GM19324 (cell line): Measurements from ENCODE around the gene KDM2A.
"Not testable (repeated sequence)": the region's sequence is repeated elsewhere in the genome, so short reads cannot be mapped to it uniquely, and the experiment has no call there.

ENCODE experiments used
- ATAC-seq: cut with Tn5 transposase; IDR thresholded peaks from one replicate; pipeline ENCODE4 v1.9.1; 2021; ENCODE audit warnings: mild to moderate bottlenecking, moderate library complexity; ENCODE audit not compliant: unreplicated experiment, low FRiP score

The KDM2A gene

DNA sequence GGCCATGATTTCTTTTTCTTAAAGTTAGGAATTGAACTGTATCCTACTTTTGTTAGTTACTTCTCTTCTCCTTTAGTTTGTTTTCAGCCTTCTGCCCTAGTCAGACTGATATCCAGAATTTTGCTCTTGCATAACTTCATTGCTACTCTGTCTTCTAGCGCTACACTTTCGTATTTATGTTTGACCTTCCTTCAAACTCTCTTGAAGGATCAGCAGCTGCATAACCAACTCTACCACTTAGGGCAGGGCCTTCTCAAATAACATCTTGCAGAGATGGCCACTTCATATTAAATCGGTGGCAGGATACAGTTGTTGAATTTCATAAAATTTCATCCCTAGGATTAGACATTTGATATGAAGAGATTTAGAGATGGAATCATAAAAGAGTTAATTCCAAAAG is 43.9 kb downstream of the KDM2A start:
- no peak for ATAC-seq

DNA sequence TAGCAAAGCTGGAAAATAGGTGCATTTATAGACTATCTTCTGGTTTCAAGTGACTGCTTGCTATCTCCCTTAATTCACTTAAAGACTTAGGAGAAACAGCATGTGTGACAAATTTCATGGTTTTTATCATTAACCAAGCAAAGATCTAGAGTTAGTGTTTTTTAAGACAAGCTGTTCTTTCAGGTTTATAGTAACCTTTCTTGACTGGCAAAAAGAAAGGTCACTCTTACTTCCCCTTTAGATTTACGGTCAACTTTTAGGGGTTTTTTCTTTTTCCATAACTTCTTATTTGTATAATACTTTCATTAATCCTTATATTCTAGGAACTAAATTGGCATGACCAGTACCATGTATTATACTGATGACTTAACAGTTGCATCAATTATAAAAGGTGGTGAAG is 46.6 kb downstream of the KDM2A start:
- no peak for ATAC-seq

GRCh38 chr11:67167091-67167490 is 48.0 kb downstream of the KDM2A start:
- no peak for ATAC-seq

GRCh38 chr11:67167719-67168118 is 48.7 kb downstream of the KDM2A start:
- no peak for ATAC-seq

DNA sequence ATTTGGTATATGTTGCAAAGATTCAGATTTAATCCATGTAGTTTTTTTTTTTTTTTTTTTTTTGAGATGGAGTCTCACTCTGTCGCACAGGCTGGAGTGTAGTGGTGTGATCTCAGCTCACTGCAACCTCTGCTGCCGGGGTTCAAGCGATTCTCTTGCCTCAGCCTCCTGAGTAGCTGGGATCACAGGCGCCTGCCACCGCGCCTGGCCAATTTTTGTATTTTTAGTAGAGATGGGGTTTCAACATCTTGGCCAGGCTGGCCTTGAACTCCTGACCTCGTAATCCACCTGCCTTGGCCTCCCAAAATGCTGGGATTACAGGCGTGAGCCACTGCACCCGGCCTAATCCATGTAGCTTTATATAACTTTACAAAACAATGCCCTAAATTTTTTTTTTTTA is 49.8 kb downstream of the KDM2A start:
- ATAC-seq, result not testable (repeated sequence)

GRCh38 chr11:67174311-67174710 is 55.2 kb downstream of the KDM2A start:
- ATAC-seq, result no peak

GRCh38 chr11:67177399-67178281 is 58.6 kb downstream of the KDM2A start:
- ATAC-seq, result no peak

GRCh38 chr11:67178421-67178820 is 59.4 kb downstream of the KDM2A start:
- no peak for ATAC-seq

GRCh38 chr11:67178878-67179277 is 59.8 kb downstream of the KDM2A start:
- ATAC-seq, result no peak

- no peak for ATAC-seq
Measured at GRCh38 chr11:67179892-67180490, 60.9 kb downstream of the KDM2A start.

DNA sequence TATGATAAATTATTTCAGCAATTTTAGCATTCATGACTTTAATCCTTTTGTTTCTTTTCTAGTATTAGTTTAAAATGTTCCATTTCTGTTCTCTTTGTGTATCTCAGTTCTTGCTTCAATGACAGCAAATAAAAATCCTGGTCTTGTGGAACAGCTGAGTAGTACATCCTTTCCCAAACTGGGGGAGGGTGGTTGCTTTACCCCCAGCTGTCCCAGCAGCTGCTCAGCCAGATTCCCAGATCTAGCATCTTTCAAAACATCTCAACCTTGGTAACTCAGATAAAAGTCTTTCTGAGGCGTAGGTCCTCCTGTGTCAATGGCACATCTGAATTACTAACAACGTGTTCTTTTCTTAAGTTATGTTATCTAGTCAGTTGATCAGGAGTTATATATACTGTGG is 75.0 kb downstream of the KDM2A start:
- ATAC-seq, result no peak

DNA sequence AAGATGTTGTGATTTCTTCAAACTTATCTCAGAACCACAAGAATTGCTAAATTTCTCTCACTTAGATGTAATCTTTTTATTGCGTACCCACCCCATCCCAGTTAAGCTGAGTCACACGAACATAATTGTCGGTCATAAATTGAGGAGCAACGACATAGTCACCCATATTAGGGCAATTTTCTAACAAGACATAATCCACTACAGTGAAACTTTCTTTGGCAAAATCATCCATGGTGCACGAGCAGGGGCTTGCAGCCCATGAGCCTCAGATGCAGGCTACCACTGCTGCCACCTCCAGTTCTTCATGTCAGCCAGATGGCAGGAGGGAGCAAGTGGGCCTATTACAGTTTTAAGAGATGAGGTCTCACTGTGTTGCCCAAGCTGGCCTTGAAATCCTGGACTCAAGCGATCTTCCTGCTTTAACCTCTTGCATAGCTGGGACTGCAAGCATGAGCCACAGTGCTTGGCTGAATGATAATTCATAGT is 77.0 kb downstream of the KDM2A start:
- no peak for ATAC-seq

- ATAC-seq, result no peak
Measured at GRCh38 chr11:67197606-67198005, 78.5 kb downstream of the KDM2A start.

GRCh38 chr11:67198781-67199180 is 79.7 kb downstream of the KDM2A start:
- ATAC-seq, result not testable (repeated sequence)

GRCh38 chr11:67199751-67200150 is 80.7 kb downstream of the KDM2A start:
- ATAC-seq, result no peak

DNA sequence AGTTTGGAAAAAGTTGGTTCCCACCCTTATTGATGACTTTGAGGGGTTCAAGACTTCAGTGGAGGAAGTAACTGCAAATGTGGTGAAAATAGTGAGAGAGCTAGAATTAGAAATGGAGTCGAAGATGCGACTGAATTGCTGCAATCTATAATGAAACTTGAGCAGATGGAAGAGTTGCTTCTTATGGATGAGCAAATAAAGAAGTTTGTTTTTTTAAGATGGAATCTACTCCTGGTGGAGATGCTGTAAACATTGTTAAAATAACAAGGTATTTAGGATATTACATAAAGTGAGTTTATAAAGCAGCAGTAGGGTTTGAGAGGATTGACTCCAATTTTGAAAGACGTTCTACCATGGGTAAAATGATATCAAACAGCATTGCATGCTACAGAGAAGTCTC is 83.0 kb downstream of the KDM2A start:
- ATAC-seq, result no peak

DNA sequence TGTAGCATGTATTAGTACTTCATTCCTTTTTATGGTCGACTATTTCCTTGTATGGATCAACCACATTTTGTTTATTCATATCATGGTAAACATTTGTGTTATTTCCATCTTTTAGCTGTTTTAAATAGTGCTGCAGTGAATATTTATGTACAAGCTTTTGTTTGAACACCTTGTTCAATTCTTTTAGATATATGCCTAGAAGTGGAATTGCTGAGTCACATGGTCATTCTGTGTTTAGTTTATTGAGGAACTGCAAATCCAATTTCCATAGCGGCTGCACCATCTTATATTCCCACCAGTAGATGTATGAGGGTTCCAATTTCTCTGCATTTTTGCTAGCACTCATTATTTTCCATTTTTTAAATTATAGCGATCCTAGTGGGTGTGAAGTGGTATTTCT is 85.8 kb downstream of the KDM2A start:
- no peak for ATAC-seq

- ATAC-seq, result not testable (repeated sequence)
Measured at GRCh38 chr11:67209222-67209621, 90.2 kb downstream of the KDM2A start.

DNA sequence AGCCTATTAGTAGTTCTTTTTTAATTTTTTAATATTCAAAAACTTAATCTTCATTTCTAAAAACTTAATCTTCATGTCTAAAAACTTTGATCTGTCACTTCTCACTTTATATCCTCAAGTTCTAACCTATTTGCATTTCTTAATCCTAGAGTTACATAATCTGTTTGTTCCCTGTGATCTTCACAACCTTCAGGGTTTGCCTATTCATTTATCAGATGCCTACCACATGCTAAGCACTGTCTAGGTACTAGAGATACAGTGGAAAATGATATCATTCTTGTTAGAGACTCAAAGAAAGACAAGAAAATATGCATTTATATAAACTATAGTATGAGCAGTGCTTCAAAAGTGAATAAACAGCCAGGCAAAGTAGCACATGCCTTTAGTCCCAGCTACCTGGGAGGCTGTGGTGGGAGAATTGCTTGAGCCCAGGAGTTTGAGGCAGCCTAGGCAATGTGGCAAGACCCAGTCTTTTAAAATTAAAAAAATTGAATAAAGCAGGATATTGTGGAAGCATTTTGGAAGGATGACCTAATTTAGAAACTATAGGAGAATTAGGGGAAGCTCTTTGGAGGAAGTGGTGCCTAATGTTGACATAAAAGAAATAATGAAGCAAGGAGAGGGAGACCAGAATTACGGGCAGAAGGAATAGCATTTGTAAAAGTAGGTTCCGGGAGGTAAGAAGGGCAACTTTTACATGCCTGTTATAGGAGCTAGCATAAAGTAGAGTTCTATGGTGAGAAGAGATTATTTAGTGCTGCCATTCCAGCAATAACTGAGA is 92.8 kb downstream of the KDM2A start:
- no peak for ATAC-seq

DNA sequence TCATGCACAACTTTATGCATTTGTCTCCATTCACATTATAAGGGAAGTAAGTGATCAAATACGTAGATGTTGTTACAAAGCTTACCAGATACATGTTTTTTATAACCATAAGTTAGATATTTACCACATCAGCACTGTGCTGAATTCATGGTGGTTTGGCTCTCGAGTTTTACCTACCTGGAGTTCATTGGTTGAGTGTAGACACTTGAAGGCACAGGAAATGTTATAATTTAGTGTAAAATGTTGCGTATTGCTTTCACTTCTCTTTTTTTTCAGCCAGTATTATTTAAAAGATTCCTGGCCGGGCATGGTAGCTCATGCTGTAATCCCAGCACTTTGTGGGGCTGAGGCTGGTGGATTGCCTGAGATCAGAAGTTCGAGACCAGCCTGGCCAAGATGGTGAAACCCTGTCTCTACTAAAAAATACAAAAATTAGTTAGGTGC is 94.1 kb downstream of the KDM2A start:
- no peak for ATAC-seq

DNA sequence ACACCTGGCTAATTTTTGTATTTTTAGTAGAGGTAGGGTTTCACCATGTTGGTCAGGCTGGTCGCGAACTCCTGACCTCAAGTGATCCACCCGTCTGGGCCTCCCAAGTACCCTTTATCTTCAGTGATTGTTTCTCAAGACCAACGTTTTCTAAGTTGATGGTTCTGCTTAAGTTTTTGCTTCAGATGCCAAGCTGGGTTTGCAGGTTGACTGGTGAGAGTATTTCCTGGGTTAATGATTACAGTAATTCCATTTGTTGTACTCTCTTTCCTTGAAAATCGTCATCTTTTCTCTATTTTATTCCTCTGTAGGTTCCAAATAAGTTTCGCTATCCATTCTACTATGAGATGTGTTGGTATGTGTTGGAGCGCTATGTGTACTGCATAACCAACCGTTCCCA is 108.7 kb downstream of the KDM2A start:
- no peak for ATAC-seq
